Activated effector memory CD4-positive, alpha-beta T cell treated with Interleukin-2 at 50 U/mL for 16 hours (primary cell): ENCODE measurements around the gene AQP12B.

ENCODE experiments used
- DNase-seq: peaks from one replicate; pipeline ENCODE4 v3.0.0-alpha.2; 2020

AQP12B gene

DNA sequence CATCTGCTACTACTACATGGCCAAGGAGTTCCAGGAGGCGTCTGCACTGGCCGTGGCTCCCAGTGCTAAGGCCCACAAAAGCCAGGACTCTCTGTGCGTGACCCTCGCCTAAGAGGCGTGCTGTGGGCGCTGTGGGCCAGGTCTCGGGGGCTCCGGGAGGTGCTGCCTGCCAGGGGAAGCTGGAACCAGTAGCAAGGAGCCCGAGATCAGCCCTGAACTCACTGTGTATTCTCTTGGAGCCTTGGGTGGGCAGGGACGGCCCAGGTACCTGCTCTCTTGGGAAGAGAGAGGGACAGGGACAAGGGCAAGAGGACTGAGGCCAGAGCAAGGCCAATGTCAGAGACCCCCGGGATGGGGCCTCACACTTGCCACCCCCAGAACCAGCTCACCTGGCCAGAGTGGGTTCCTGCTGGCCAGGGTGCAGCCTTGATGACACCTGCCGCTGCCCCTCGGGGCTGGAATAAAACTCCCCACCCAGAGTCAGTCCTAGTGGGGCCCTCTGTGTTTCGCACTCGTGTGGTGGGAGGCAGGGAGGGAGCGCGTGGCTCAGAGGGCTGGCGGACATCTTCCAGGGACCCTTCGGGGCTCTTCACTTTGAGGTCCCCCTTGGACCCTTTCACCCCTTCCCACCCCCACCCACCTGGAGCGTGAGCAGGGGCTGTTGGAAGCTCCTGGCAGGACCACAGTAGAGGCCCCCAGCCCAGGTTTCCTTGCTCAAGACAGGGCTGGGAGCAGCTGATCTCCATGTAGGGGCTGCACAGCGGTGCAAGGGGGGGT, 51.7 kb downstream of the AQP12B start:
- DNase-seq = no peak

DNA sequence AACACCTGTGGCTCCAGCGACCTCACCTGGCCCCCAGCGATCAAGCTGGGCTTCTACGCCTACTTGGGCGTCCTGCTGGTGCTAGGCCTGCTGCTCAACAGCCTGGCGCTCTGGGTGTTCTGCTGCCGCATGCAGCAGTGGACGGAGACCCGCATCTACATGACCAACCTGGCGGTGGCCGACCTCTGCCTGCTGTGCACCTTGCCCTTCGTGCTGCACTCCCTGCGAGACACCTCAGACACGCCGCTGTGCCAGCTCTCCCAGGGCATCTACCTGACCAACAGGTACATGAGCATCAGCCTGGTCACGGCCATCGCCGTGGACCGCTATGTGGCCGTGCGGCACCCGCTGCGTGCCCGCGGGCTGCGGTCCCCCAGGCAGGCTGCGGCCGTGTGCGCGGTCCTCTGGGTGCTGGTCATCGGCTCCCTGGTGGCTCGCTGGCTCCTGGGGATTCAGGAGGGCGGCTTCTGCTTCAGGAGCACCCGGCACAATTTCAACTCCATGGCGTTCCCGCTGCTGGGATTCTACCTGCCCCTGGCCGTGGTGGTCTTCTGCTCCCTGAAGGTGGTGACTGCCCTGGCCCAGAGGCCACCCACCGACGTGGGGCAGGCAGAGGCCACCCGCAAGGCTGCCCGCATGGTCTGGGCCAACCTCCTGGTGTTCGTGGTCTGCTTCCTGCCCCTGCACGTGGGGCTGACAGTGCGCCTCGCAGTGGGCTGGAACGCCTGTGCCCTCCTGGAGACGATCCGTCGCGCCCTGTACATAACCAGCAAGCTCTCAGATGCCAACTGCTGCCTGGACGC, 52.5 kb downstream of the AQP12B start:
- DNase-seq = no peak

DNA sequence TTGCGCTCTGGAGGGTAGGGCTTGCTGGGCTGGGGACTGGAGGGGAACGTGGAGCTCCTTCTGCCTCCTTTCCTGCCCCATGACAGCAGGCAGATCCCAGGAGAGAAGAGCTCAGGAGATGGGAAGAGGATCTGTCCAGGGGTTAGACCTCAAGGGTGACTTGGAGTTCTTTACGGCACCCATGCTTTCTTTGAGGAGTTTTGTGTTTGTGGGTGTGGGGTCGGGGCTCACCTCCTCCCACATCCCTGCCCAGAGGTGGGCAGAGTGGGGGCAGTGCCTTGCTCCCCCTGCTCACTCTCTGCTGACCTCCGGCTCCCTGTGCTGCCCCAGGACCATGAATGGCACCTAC, 53.1 kb downstream of the AQP12B start:
- DNase-seq = no peak

DNA sequence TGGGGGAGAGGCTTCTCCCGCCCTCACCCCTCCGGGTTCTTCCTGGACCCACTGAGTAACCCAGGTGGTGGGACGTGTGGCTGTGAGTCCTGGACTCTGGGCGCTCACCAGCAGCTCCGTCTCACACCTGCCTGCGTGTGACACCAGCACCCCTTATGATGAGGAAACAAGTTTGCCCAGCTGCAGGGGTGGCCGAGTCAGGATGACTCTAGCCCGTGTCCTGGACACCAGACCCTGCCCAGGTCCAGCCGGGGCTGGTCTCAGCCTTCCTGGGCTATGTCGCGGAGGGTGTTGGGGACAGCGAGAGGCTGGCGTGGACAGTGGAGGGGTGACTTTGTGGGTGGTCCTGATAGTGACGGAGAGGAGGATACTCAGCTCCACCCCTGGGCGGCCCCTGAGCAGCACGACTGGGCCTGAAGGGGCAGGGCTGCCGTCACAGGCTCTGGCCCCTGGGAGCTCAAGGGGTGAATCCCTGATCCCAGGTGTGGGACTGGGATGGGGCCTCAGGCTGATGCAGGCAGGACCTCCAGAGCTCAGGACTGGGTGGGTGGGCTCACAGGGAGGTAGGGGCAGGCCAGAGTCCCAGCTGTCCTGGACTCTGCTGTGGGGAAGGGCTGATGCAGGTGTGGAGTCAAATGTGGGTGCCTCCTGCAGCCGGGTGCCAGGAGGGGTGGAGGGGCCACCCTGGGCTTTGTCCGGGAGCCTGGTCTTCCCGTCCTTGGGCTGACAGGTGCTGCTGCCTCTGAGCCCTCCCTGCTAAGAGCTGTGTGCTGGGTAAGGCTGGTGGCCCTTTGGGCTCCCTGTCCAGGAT, 53.7 kb downstream of the AQP12B start:
- DNase-seq = no peak

DNA sequence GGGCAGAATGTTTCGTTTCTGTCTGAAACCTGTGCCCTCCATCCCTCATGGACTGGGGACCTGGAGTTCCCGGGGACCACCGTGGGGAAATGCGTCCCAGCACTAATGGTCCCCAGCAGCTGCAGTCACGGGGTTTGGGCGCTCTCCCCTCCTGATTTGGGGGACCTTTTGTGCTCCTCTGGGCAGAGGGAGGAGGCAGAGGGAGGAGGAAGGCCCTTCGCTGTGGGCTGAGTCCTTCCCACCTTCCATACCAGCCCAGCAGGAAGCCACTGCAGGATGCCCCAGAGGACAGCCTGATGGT, 54.2 kb downstream of the AQP12B start:
- no peak for DNase-seq

DNA sequence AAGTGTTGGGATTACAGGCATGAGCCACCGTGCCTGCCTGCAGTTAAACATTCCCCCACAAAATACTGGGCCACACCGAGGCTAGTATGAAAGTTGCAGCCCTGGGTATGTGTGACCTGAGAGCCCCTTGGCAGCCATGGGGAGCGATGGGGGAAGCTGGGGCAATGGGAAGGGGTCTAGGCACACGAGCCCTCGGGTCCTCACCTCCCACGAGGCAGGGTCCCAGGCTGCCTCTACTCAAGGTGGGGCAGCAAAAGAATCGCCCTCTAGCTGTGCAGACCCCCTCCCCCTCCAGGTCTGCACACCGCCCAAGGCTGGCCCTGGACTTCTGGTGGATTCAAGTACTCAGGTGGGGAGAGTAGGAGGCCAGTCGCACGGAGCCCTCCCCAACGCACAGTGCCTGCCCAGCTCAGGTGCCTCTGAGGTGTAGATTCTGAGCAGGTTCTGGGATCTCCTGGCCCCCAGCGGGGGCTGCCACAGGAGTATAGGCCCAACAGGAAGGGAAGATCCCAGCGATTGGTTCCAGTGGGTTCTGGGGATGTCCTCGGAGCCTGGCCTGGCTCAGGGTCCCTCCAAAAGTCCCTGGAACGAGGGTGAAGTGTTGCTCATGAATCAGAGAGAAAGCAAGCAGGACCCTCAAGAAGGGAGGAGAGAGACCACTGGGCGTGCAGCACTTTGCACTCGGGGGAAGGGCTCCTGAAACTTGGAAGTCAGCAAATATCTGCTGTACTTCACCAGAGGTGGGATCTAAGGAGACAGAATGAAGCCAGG, 54.8 kb downstream of the AQP12B start:
- DNase-seq = no peak

DNA sequence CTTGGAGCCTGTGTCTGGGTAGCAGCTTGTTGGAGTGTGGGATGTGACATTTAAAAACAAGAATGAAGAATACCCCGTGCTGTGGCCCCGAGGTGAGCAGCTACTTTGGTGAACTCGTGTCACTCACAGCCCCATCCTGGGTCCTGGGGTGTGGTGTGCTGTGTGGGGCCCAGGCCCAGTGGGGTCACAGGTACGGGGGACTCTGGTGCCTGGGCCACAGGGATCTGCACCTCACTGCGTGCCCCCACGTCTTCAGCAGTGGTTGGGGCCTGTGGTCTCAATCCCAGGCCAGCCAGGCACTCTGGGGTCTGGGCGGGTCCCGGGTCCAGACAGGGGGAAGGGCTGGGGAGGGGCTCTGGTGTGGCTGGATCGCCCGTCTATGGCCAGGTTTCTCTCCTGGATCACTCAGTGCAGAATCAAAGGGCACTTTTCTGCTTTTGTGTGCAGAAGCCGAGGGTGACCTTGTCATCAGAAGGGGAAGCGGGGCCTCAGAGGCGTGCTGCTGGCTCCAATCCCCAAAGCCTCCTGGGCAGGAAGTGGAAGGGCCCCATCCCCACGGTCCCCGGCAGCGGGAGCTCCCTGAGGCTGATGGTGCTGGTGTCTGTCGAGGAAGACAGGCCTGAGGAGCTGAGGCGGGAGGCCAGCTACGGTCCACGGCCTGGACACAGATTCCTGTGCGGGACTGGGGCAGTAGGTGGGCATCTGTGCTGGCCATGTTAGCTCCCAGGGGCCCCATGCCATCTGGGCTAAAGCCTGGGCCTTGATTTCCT, 56.0 kb downstream of the AQP12B start:
- no peak for DNase-seq
